GM21360 (cell line): ENCODE data around the gene SPAST.
"Not testable (repeated sequence)": the region's sequence is repeated elsewhere in the genome, so short reads cannot be mapped to it uniquely, and the experiment has no call there.

Experiments used
- ATAC-seq: cut with Tn5 transposase; IDR thresholded peaks from one replicate; pipeline ENCODE4 v1.9.1; 2021; ENCODE audit warnings: mild to moderate bottlenecking, moderate library complexity; ENCODE audit not compliant: unreplicated experiment

The SPAST gene

GRCh38 chr2:32063310-32064020, at the start of gene SPAST:
Gene SPAST, plus strand, starts transcription at chr2:32063556. Its CDS starts 276 bp downstream, at chr2:32063832.
- ATAC-seq, result peak; percentile 91

GRCh38 chr2:32018789-32019482, 44.4 kb upstream of the SPAST start:
- not testable (repeated sequence) for ATAC-seq

GRCh38 chr2:32034198-32034887, 29.0 kb upstream of the SPAST start:
- not testable (repeated sequence) for ATAC-seq

GRCh38 chr2:32039447-32040219, 23.7 kb upstream of the SPAST start, which contains the start of gene DPY30:
Gene DPY30, minus strand, starts transcription at chr2:32039805. Its CDS starts 349 bp downstream, at chr2:32039456.
- peak; percentile 88 for ATAC-seq

- ATAC-seq, result no peak
Observed at GRCh38 chr2:32043561-32043960, 19.8 kb upstream of the SPAST start.

GRCh38 chr2:32051836-32052439, 11.4 kb upstream of the SPAST start:
- ATAC-seq, result no peak

GRCh38 chr2:32054583-32054982, 8.8 kb upstream of the SPAST start:
- ATAC-seq, result not testable (repeated sequence)

GRCh38 chr2:32058130-32058529, 5.2 kb upstream of the SPAST start:
- ATAC-seq, result no peak

GRCh38 chr2:32060266-32060665, 3.1 kb upstream of the SPAST start:
- no peak for ATAC-seq

GRCh38 chr2:32061430-32061829, 1.9 kb upstream of the SPAST start:
- ATAC-seq, result no peak

GRCh38 chr2:32061973-32062861, 1.1 kb upstream of the SPAST start:
- no peak for ATAC-seq

- no peak for ATAC-seq
Observed at GRCh38 chr2:32064021-32064601, 755 bp downstream of the SPAST start.

GRCh38 chr2:32064713-32065112, 1.4 kb downstream of the SPAST start:
- ATAC-seq, result no peak

- ATAC-seq, result no peak
Observed at GRCh38 chr2:32067549-32067948, 4.2 kb downstream of the SPAST start.

GRCh38 chr2:32074134-32074506, 10.8 kb downstream of the SPAST start:
- ATAC-seq, result no peak

- ATAC-seq, result no peak
Observed at GRCh38 chr2:32095671-32096070, 32.3 kb downstream of the SPAST start.

- ATAC-seq, result no peak
Observed at GRCh38 chr2:32108111-32108510, 44.8 kb downstream of the SPAST start.

- no peak for ATAC-seq
Observed at GRCh38 chr2:32118055-32118454, 54.7 kb downstream of the SPAST start.

GRCh38 chr2:32119161-32119560, 55.8 kb downstream of the SPAST start:
- no peak for ATAC-seq
